Measurements from ENCODE around the gene XYLB. TPM values are rescaled to one million over a fixed set of nuclear protein-coding genes. Genes with fewer than 3 reads are reported as not detected.

XYLB gene
- total RNA-seq, 6 donors from 2014 or later, result 1.3 to 7.3 (median 4.6) TPM

DNA sequence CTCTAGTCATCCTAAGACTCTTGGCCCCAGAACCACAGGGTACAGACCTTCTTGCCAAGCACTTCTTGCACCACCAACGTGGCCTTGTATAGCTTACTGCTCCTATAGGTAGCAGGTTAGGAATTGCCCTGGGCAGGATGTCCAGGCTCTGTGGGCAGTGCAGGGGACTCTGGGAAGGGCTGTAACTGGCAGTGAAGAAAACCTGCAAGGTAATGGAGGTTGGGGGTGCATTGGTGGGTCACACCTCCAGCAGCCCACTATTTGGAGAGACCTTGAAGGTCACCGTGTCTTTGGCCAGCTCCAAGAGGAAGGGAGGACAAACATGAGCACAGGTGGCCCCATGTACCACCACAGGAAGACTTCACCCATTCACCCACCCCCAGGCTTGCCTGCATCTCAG, 21.3 kb upstream of the XYLB start:
- H3K36me3 ChIP-seq, result no peaks in the 10 kb centered on the region
- no peak overlapping the region for H3K4me3 ChIP-seq
- ATAC-seq (ENCODE audit: low FRiP score in 2 of 2), result no peak
- WGBS, 2 donors, result 83 to 100% methylated on average over 1 to 2 of the region's 2 CpGs
- H3K27ac ChIP-seq, result no peak overlapping the region
- H3K4me1 ChIP-seq, result no peaks in the 10 kb centered on the region
- DNase-seq, result no peak
- no peaks in the 10 kb centered on the region for H3K9me3 ChIP-seq
- H3K27me3 ChIP-seq, result no peaks in the 10 kb centered on the region
- no peak for TF ChIP-seq POLR2A (IDR thresholded peaks at IDR 0.05)
- TF ChIP-seq POLR2AphosphoS5 (IDR thresholded peaks at IDR 0.05), result no peak
- TF ChIP-seq, protein P1, sequence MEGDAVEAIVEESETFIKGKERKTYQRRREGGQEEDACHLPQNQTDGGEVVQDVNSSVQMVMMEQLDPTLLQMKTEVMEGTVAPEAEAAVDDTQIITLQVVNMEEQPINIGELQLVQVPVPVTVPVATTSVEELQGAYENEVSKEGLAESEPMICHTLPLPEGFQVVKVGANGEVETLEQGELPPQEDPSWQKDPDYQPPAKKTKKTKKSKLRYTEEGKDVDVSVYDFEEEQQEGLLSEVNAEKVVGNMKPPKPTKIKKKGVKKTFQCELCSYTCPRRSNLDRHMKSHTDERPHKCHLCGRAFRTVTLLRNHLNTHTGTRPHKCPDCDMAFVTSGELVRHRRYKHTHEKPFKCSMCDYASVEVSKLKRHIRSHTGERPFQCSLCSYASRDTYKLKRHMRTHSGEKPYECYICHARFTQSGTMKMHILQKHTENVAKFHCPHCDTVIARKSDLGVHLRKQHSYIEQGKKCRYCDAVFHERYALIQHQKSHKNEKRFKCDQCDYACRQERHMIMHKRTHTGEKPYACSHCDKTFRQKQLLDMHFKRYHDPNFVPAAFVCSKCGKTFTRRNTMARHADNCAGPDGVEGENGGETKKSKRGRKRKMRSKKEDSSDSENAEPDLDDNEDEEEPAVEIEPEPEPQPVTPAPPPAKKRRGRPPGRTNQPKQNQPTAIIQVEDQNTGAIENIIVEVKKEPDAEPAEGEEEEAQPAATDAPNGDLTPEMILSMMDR (IDR thresholded peaks at IDR 0.05), result no peak
- no peak for TF ChIP-seq EP300 (IDR thresholded peaks at IDR 0.05)

GRCh38 chr3:38327335-38328009, 19.1 kb upstream of the XYLB start:
- no peak overlapping the region for H3K4me3 ChIP-seq
- H3K9me3 ChIP-seq, result no peaks in the 10 kb centered on the region
- no peaks in the 10 kb centered on the region for H3K36me3 ChIP-seq
- no peaks in the 10 kb centered on the region for H3K4me1 ChIP-seq
- no peak overlapping the region for H3K27ac ChIP-seq
- H3K27me3 ChIP-seq, result no peaks in the 10 kb centered on the region
- ATAC-seq (ENCODE audit: low FRiP score in 2 of 2), result no peak
- TF ChIP-seq EP300 (IDR thresholded peaks at IDR 0.05) (no peak), POLR2AphosphoS5 (IDR thresholded peaks at IDR 0.05) (no peak), POLR2A (IDR thresholded peaks at IDR 0.05) (no peak)
- TF ChIP-seq, protein P1 (IDR thresholded peaks at IDR 0.05), result no peak
- no peak for DNase-seq

DNA sequence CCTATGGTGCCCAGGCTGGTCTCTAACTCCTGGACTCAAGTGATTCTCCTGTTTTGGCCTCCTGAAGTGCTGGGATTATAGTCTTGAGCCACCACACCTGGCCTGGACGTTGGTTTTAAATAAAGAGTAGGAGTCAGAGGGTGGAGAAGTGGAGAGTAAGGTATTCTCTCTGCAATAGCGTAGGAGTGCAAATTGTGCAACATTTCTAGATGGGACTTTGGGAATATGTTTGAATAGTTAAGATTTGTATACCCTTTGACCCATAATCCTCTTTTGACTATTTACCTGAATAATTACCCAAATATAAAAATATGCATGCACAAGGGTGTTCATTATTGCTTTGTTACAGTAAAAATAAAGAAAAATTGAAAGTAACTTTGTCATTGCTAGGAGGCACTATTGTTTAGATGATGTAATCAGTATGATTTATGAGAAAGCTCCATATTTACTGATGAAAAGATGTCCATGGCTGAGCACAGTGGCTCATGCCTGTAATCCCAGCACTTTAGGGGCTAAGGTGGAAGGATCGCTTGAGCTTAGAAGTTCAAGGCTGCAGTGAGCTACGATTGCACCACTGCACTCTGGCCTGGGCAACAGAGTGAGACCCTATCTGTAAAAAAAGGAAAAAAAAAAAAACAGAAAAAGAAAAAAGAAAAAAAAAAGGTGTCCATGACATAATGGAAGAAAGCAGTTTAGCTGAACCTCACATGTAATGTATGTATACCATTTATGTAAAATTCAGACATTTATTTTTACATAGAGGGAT, 15.1 kb upstream of the XYLB start:
- Histone ChIP-seq H3K36me3 (no peaks in the 10 kb centered on the region), H3K9me3 (no peaks in the 10 kb centered on the region), H3K27ac (no peak overlapping the region), H3K27me3 (no peaks in the 10 kb centered on the region), H3K4me1 (no peaks in the 10 kb centered on the region), H3K4me3 (no peak overlapping the region)
- ATAC-seq (ENCODE audit: low FRiP score in 2 of 2) (no peak), DNase-seq (no peak)
- 75 to 78% methylated on average over 4 of the region's 4 CpGs for WGBS, 2 donors
- no peak for TF ChIP-seq POLR2AphosphoS5 (IDR thresholded peaks at IDR 0.05)
- TF ChIP-seq EP300 (IDR thresholded peaks at IDR 0.05), result no peak
- TF ChIP-seq, protein P1 (IDR thresholded peaks at IDR 0.05), result no peak
- TF ChIP-seq POLR2A (IDR thresholded peaks at IDR 0.05), result no peak

DNA sequence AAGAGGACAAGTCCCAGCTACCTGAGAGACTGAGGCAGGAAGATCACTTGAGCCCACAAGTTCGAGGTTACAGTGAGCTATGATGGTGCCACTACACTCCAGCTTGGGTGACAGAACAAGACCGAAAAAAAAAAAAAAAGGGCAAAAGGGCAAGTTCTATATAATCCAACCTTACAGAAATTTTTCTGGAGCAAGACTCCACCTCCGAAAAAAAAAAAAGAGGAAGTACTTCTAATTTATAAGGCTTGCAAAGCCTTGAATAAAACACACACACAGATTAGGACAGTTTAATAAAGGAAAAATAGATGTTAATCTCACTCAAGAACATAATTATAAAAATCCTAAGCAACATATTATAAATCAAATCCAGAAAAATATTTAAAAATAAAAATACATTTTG, 14.4 kb upstream of the XYLB start:
- no peak for DNase-seq
- no peak for ATAC-seq (ENCODE audit: low FRiP score in 2 of 2)
- no peaks in the 10 kb centered on the region for H3K36me3 ChIP-seq
- H3K4me1 ChIP-seq, result no peaks in the 10 kb centered on the region
- no peak overlapping the region for H3K27ac ChIP-seq
- WGBS, 2 donors, result 46 to 48% methylated on average over 3 of the region's 3 CpGs
- H3K9me3 ChIP-seq, result no peaks in the 10 kb centered on the region
- H3K27me3 ChIP-seq, result no peaks in the 10 kb centered on the region
- H3K4me3 ChIP-seq, result no peak overlapping the region
- TF ChIP-seq, protein P1 (IDR thresholded peaks at IDR 0.05), result no peak
- no peak for TF ChIP-seq POLR2AphosphoS5 (IDR thresholded peaks at IDR 0.05)
- TF ChIP-seq POLR2A (IDR thresholded peaks at IDR 0.05), result no peak
- no peak for TF ChIP-seq EP300 (IDR thresholded peaks at IDR 0.05)

Data from upper lobe of left lung (tissue), 6 donors.